Activated naive CD8-positive, alpha-beta T cell treated with anti-CD3 and anti-CD28 coated beads, Interleukin-2, amount 50 U/mL, for 24 hours (primary cell): Measurements from ENCODE around the gene MTM1.

ENCODE experiments used
- ATAC-seq: fragments of 150-1000 bp; cut with Tn5 transposase; one replicate; pipeline ENCODE4 v1.10.0; 2021
- DNase-seq: peaks from one replicate; pipeline ENCODE4 v3.0.0; 2021
- H3K27ac Mint-ChIP-seq: one replicate; pipeline ENCODE4 v1.8.0; 2021; ENCODE audit warnings: mild to moderate bottlenecking, mixed read lengths
- H3K27me3 Mint-ChIP-seq: one replicate; pipeline ENCODE4 v1.8.0; 2021; ENCODE audit warnings: mixed read lengths
- H3K36me3 Mint-ChIP-seq: one replicate; pipeline ENCODE4 v1.8.0; 2021; ENCODE audit warnings: low read depth, mixed read lengths
- H3K4me1 Mint-ChIP-seq: one replicate; pipeline ENCODE4 v1.8.0; 2021; ENCODE audit warnings: mixed read lengths
- H3K4me3 Mint-ChIP-seq: one replicate; pipeline ENCODE4 v1.8.0; 2021; ENCODE audit warnings: mild to moderate bottlenecking, moderate library complexity, mixed read lengths
- H3K9me3 Mint-ChIP-seq: one replicate; pipeline ENCODE4 v1.8.0; 2021; ENCODE audit warnings: mixed read lengths

The MTM1 gene

DNA sequence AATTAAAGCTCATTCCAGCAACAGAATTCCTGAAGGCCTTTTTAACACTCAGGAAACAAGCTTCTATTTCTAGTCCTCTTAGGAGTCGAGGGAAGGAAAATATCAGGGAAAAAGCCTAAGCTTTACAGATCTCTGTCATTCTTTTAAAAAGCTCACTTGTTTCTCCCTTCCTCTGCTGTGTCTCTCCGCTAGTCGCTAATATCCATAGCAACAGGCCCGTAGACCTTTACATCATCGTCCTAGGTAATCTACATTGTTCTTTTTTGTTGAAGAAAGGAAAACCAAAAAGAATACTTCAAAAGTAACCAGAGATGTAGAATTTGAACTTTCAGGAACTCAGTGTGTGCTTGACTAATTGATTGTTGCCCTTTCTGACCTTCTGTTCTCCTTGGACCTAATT lies 78.9 kb downstream of the MTM1 start:
- no peak overlapping the region for H3K27ac Mint-ChIP-seq

DNA sequence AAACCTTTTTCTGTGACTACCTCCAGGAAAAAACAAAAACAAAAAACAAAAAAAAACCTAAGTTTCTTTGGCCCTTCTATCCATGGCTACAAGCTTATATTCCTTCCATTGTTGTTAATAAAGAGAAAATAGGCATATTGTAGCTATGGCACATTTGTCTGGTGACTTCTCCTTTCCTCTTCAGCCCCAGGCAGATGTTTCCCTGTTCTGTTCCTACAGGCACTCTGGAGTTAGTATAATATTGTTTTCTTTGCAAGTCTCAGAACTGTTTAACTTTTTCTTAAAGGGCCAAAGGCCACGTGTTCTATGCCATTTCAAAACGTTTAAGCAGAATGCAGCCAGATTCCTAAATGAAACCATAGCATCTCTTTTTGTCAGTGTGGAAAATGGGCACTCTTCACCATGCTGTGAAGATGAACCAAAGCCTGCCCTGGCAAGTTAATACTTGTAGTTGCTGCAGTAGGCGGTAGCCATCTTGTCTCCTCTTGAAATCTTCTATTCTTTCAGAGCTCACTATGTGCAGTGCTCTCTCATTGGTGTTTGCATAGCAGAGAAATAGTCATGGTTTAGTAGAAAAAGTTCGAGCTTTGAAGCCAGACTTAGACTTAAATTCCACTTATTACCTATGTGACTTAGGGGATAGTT lies 80.0 kb downstream of the MTM1 start:
- Mint-ChIP-seq H3K9me3 (no peaks in the 10 kb centered on the region), H3K27ac (no peak overlapping the region), H3K4me1 (peaks cover 11% of the 10 kb centered on the region), H3K27me3 (no peaks in the 10 kb centered on the region), H3K4me3 (no peak overlapping the region), H3K36me3 (peaks cover 9% of the 10 kb centered on the region)
- ATAC-seq, result no peak
- DNase-seq, result no peak

More for the DNA sequence above, 78.9 kb downstream of the MTM1 start:
- ATAC-seq, result no peak
- Mint-ChIP-seq H3K9me3 (no peaks in the 10 kb centered on the region), H3K27me3 (no peaks in the 10 kb centered on the region), H3K4me1 (peaks cover 11% of the 10 kb centered on the region), H3K4me3 (no peak overlapping the region), H3K36me3 (peaks cover 13% of the 10 kb centered on the region)
- no peak for DNase-seq

DNA sequence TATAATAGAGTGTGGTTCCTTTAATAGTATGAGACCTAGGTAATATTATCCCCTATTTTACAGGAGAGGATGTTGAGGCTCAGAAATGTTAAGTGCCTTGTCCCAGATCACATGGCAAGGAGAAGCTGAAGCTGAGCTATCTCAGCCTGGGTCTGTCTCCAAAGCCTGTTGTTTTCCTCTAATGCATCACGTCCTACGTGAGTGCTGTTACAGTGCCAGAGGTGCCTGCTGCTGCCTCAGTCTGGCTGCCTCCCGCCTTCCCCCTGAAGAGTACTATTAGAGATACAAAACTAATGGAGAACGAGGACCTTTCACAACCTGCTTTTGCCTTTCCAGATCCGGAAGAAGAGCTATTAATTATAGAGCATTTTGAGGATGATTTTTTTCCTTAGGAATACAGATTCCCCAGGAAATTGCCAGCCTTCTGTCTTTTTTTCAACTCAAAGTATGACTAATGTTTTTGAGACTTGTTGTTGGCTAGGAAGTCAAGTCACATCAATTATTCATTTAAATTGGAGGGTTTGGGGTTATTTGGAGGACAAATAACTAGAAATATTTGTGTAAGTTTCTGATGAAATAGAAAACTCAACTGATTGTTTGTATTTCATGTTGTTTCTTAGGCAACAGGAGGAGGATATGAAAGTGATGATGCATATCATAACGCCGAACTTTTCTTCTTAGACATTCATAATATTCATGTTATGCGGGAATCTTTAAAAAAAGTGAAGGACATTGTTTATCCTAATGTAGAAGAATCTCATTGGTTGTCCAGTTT lies 80.9 kb downstream of the MTM1 start:
- no peak overlapping the region for H3K4me3 Mint-ChIP-seq
- peaks cover 7% of the 10 kb centered on the region for H3K36me3 Mint-ChIP-seq
- DNase-seq (no peak), ATAC-seq (no peak)
- H3K9me3 Mint-ChIP-seq, result no peaks in the 10 kb centered on the region
- H3K4me1 Mint-ChIP-seq, result peaks cover 11% of the 10 kb centered on the region
- no peaks in the 10 kb centered on the region for H3K27me3 Mint-ChIP-seq
- no peak overlapping the region for H3K27ac Mint-ChIP-seq

DNA sequence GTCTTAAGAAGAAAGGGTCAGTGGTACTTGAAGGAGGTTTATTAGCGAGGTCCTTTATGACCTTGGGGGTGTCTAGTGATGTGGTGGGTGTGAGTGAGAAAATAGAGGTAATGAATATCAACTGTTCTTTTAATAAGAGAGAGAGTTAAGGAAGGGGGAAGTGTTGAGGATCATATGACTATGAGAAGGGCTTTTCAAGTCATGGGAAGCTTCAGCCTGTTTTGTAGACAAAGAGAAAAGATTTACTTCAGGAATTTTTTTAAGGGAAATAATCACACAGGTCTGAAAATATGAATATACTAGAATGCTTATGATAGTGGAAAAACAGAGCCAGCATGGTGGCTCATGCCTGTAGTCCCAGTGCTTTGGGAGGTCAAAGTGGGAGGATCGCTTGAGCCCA lies 83.5 kb downstream of the MTM1 start:
- Mint-ChIP-seq H3K36me3 (peaks cover 11% of the 10 kb centered on the region), H3K4me3 (no peak overlapping the region)
- no peak for DNase-seq

DNA sequence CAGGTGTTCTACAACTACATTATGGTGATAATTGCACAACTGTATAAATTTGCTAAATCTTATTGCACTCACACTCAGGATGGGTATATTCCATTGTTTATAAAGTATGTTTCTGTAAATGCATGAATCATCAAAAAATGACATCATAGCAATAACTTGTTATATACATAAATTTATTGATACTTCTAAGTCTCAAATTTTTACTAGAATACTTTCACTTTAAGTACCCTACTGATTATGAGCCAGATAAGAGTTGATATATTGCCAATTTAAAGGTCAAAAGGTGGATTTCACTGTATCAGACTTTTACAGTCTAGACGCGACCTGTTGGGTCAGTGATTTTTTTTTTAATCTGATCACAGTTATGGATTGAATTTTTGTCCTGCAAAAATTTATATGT lies 87.4 kb downstream of the MTM1 start:
- Mint-ChIP-seq H3K27ac (no peak overlapping the region), H3K4me3 (no peak overlapping the region), H3K36me3 (peaks cover 13% of the 10 kb centered on the region), H3K9me3 (no peaks in the 10 kb centered on the region), H3K4me1 (peaks cover 6% of the 10 kb centered on the region), H3K27me3 (no peaks in the 10 kb centered on the region)
- ATAC-seq (no peak), DNase-seq (no peak)

More for the DNA sequence above, 83.5 kb downstream of the MTM1 start:
- no peaks in the 10 kb centered on the region for H3K27me3 Mint-ChIP-seq
- H3K27ac Mint-ChIP-seq, result no peak overlapping the region
- no peaks in the 10 kb centered on the region for H3K9me3 Mint-ChIP-seq
- no peak for ATAC-seq
- peaks cover 13% of the 10 kb centered on the region for H3K4me1 Mint-ChIP-seq

DNA sequence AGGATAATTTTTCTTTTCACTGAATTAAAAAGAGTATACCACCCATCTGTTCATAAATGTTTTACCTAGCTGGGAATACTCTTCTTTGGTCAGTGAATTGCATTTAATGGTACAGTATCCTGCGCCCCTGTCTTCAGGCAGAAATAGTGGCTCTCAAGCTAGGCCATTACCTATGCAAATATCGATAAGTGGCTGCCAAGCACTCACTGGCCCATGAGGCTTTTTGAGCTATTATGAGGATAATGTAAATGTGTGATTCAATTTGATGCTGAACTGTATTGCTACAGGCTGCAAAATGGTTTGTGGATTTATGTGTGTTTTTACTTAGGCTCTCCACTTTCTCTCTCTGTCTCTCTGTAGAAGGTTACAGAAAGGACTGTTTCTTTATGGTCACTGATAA lies 94.7 kb downstream of the MTM1 start:
- peaks cover 18% of the 10 kb centered on the region for H3K36me3 Mint-ChIP-seq
- ATAC-seq (no peak), DNase-seq (no peak)
- H3K4me1 Mint-ChIP-seq, result peaks cover 2% of the 10 kb centered on the region
- H3K9me3 Mint-ChIP-seq, result no peaks in the 10 kb centered on the region
- no peak overlapping the region for H3K27ac Mint-ChIP-seq
- no peaks in the 10 kb centered on the region for H3K27me3 Mint-ChIP-seq
- no peak overlapping the region for H3K4me3 Mint-ChIP-seq

DNA sequence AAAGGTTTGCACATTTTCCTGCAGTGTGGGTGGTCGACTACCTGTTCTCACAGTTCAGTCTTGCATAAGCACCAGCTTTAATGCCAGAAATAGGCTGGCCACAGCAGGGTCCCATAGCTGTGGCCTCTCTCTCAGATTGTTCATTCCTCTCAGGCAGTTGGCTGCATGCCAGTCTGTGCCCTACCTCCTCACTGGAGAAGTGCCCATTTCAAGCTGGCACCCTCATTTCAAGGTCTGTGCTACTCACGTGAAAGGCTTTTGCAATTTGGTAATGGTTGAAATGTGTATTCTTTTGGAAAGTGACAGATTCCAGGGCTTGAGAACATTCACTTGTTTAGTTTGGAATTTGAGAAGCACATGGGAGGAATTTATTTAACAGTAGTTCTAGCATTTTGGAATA lies 95.9 kb downstream of the MTM1 start:
- Mint-ChIP-seq H3K27ac (no peak overlapping the region), H3K36me3 (peaks cover 18% of the 10 kb centered on the region), H3K27me3 (no peaks in the 10 kb centered on the region), H3K4me3 (no peak overlapping the region), H3K4me1 (peaks cover 2% of the 10 kb centered on the region), H3K9me3 (no peaks in the 10 kb centered on the region)
- ATAC-seq, result no peak
- no peak for DNase-seq

DNA sequence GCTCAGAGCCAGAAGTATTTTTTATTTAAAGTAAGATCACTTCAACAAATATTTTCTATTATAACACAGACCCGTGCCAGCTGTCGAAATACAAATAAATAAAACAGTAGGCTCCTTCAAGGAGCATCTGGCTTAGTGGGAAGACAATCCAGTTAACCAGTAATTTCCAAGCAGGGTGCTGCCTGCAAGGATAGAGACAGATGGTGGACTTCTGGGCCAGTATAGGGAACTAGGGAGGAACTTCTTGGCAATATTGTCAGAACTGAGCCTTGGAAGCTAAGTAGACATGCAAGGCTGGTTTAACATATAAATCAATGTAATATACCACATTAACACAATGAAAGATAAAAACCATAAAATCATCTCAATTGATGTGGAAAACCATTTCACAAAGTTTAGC lies 107.8 kb downstream of the MTM1 start:
- no peak overlapping the region for H3K27ac Mint-ChIP-seq
- H3K4me1 Mint-ChIP-seq, result no peaks in the 10 kb centered on the region
- no peaks in the 10 kb centered on the region for H3K27me3 Mint-ChIP-seq
- H3K4me3 Mint-ChIP-seq, result no peak overlapping the region
- DNase-seq (no peak), ATAC-seq (no peak)
- H3K36me3 Mint-ChIP-seq, result peaks cover 3% of the 10 kb centered on the region
- no peaks in the 10 kb centered on the region for H3K9me3 Mint-ChIP-seq

DNA sequence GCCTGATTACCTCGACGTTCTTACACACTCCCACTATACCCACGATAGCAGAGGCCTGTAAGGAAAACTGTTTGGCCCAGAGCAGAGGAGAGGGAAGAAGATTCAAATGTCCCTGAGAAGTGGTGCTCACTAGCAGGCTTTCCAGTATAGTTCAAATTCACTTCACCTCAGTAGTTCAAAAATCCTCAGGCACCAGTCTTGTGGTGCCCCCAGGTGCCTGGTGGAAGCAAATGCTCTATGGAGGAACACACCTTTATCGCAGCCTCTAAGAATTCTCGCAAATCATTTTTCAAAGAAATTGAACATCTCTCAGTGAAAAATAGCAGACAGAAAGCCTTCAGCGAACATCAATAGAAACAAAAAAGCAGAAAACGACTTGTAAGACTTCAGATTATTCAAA lies 112.6 kb downstream of the MTM1 start:
- no peak overlapping the region for H3K4me3 Mint-ChIP-seq
- ATAC-seq (no peak), DNase-seq (no peak)
- no peaks in the 10 kb centered on the region for H3K27me3 Mint-ChIP-seq
- no peaks in the 10 kb centered on the region for H3K36me3 Mint-ChIP-seq
- peaks cover 2% of the 10 kb centered on the region for H3K4me1 Mint-ChIP-seq
- H3K9me3 Mint-ChIP-seq, result no peaks in the 10 kb centered on the region
- H3K27ac Mint-ChIP-seq, result no peak overlapping the region

DNA sequence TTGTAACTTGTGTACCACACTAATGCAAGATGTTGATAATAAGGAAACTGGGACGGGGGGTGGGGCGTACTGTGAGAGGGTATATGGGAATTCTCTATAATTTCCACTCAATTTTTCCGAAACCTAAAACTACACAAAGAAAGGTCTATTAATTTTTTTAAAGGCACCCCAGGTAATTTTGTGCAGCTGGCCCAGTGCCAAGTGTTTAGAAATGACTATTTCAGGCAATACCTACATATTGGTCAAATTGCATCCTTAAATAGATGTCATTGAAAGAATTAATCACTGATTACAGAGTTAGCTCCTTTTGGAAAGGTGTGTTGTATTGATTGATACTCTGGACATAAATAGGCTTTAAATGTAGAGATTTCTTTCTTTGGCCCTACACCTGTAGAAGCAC lies 114.7 kb downstream of the MTM1 start:
- H3K36me3 Mint-ChIP-seq, result no peaks in the 10 kb centered on the region
- ATAC-seq (no peak), DNase-seq (no peak)
- H3K4me3 Mint-ChIP-seq, result no peak overlapping the region
- peaks cover 2% of the 10 kb centered on the region for H3K4me1 Mint-ChIP-seq
- no peaks in the 10 kb centered on the region for H3K27me3 Mint-ChIP-seq
- H3K9me3 Mint-ChIP-seq, result no peaks in the 10 kb centered on the region
- H3K27ac Mint-ChIP-seq, result no peak overlapping the region

DNA sequence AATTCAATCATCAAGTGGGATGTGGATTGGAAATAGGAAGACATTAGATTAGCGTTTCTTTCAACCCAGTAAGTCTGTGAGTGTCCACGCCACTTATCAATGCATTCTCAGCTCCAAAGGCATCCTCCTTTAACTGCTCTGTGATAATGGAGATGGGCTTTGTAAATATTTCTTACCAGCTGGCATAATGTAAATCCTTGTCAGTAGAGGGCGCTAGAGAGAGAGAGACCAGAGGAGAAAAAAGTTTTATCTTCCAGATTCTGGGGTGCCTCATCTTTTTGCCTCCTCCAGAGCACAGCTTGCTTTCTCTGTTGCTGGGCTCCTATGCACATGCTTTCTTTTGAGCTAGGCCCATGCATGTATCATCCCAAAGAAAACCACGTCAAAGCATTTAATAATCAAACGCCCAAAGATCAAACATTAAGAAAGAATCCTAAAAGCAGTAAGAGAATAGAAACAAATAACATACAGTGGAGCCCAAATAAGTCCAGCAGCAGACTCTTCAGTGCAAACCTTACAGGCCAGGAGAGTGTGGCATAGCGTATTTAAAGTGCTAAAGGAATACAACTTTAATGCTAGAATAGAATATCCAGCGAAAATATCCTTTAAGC lies 115.2 kb downstream of the MTM1 start:
- ATAC-seq, result peak; percentile 24
- Mint-ChIP-seq H3K36me3 (no peaks in the 10 kb centered on the region), H3K27ac (no peak overlapping the region), H3K4me3 (peak overlapping the region; percentile 15), H3K9me3 (no peaks in the 10 kb centered on the region), H3K27me3 (no peaks in the 10 kb centered on the region), H3K4me1 (peaks cover 7% of the 10 kb centered on the region)
- DNase-seq, result no peak

DNA sequence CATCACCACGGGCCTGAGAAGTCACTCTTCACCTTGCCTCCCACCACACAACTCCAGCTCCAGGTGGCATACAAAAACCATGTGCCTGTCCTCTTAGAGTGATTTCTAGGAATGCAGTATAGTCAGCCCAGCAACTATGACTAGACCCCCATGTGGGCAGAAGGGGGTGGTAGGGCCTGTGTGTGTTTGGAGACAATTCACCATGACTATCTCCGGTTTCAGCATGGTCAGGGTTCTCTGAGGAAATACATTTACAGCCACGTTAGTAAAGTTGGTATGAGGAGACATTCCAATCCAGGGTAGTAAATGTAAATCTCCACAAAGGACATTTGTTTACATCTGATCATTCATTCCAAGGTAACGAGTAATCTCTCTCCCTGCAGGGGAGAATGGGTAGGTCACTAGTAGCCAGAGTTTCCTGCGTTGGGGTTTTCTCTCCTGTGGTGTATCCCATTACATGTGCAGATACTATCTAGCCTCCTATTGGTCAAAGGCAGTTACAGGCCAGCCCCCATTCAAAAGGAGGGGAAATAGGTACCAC lies 120.6 kb downstream of the MTM1 start:
- H3K27ac Mint-ChIP-seq, result no peak overlapping the region

DNA sequence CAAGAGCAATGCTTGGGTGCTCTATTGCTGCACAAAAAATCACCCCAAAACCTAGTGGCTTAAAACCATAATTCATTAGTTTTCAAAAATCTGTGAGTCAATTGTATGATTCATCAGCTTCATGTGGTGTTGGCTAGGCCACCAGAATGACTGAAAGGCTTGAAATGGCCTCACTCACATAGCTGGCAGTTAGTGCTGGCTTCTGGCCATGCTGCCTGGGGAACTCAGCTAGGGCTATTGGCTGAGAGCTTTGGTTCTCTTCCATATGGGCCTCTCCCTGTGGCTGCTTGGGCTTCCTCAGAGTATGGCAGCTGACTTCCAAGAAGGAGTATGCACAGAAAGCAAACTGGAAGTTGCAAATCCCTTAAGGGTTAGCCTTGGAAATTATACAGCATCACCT lies 121.7 kb downstream of the MTM1 start:
- Mint-ChIP-seq H3K4me3 (no peak overlapping the region), H3K36me3 (peaks cover under 1% of the 10 kb centered on the region), H3K27ac (peak overlapping the region; percentile 31), H3K4me1 (peaks cover 52% of the 10 kb centered on the region), H3K9me3 (no peaks in the 10 kb centered on the region), H3K27me3 (no peaks in the 10 kb centered on the region)
- DNase-seq, result no peak
- peak; percentile 4 for ATAC-seq

More for the DNA sequence above, 120.6 kb downstream of the MTM1 start:
- no peaks in the 10 kb centered on the region for H3K27me3 Mint-ChIP-seq
- no peaks in the 10 kb centered on the region for H3K9me3 Mint-ChIP-seq
- peaks cover 43% of the 10 kb centered on the region for H3K4me1 Mint-ChIP-seq
- H3K36me3 Mint-ChIP-seq, result no peaks in the 10 kb centered on the region
- no peak overlapping the region for H3K4me3 Mint-ChIP-seq
- DNase-seq (no peak), ATAC-seq (no peak)

DNA sequence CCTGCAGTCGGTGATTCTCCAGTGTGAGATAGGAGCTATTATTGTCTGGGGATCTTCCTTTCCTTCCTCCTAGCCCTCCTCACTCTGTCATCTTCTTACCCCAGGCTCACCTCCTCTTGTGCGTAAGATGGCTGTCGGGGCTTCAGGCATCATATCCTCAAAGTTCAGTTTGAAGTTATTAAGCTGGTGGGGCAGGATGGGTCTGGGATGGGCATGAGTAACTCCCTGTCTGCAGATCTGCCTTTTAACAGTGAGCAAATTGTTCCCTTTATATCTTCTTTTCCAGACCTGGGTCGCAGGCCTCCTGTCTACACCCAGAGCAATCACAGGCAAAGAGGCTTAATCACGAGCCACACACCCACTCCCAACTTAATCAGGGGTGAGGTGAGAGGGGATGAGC lies 123.9 kb downstream of the MTM1 start:
- H3K36me3 Mint-ChIP-seq, result peaks cover 10% of the 10 kb centered on the region
- peak overlapping the region; percentile 95 for H3K27ac Mint-ChIP-seq
- no peaks in the 10 kb centered on the region for H3K27me3 Mint-ChIP-seq
- H3K4me3 Mint-ChIP-seq, result peak overlapping the region; percentile 89
- peak; percentile 11 for ATAC-seq
- DNase-seq, result no peak
- no peaks in the 10 kb centered on the region for H3K9me3 Mint-ChIP-seq
- H3K4me1 Mint-ChIP-seq, result peaks cover 74% of the 10 kb centered on the region
